SW 1271 (cell line): Measurements from ENCODE around the gene DPT.

ENCODE experiments used
- DNase-seq, 2 experiments: peaks; one replicate each; lab custom pipeline; 2025; lab: John Stamatoyannopoulos, UW

DPT gene

DNA sequence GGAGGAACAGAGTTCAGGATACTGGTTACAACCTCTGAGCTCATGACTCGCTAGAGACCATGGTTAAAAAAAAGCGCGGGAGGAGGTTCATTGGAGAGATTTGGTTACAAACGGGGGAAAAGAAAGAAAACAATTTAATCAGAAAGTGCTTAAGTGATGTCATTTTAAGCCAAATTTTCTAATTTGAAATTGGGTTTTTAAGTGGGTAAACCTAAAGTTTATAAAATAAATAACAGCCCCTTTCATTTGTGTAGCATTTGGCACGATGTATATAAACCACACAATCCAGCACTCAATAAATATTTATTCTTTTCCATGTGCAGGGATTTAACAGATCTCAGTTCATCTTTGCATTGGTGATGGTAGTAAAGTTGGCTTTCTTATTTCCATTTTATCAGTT lies 7.0 kb upstream of the DPT start:
- no peak for DNase-seq

- DNase-seq = no peak
These were observed 5.9 kb upstream of the DPT start for GRCh38 chr1:168734946-168735345.

DNA sequence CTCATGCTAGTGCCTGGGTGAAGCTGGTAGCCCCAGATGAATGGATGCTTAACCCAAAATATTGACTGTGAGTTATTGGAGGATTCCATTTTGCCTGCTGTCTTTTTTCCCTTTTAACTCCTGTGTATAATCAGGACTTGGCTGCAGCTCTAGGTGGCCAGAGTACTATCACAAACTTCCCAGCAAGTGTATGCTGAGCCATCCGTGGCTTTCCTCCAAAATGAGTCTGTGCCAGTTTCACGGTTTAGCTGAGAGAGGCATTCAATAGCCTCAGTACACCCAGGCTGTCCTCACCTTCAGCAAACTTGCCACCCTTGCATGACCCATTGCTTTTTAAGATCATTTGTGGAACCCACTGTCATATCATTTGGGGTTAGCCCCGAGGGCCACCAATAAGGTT lies 5.3 kb upstream of the DPT start:
- no peak for DNase-seq

DNA sequence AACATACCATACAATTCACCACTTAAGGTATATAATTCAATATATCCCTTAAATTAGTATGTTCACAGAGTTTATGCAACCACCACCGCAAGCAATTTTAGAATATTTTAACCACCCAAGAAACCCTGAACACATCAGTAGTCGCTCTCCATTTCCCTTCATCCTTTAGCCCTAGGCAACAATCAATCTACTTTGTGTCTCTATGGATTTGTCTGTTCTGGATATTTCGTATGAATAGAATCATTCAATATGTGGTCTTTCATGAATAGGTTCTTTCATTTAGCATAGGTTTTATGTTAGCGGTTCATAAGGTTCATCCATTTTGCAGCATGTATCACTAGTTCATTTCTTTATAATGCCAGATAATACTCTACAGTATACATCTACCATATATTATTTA lies 4.2 kb upstream of the DPT start:
- no peak for DNase-seq

DNA sequence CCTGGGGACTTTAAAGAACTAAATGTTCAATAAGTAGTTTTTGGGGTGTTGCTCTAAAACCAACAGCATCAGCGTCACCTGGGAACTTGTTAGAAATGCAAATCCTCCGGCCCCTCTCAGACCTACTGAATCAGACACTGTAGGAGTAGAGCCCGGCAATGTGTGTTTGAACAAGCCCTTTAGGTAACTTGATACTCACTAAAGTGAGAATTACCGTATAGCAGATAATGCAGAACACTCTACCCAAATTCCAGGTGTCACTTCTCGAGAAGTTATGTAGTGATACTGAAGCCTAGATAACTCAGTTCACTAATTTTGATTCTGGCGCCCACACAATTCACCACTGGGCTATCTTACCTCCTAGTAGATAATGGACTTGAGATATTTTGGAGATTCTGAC lies 3.7 kb upstream of the DPT start:
- no peak for DNase-seq

DNA sequence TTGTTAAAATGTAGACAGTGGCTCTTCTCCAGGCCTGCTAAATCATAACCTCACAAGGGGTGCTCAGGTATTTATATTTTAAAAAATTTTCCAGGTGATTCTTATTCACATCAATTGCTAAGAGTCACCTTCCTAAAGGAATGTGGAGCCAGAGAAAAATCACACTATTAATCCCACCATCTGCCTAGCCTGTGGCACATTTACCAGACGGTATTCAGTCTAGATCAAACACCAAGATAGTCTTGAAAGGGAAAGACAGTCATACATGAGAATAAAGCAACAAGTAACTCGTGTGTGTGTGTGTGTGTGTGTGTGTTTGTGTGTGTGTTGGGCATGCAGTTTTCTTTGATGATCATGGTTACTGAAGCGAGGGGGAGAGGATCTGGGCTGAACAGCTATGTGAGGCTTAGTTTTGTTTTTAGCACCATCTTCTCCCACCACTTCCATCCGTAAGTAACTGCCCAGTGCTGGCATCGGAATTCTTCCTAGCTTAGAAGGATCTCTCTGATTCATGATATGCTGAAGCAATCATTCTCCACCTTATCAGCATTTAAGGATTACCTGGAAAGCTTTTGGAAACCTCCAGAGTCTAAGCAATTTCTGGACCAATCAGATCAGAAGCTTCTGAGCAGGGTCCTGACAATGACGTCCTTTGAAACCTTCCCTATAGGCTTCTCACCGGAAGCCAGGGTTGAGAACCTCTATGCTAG lies 2.4 kb upstream of the DPT start:
- DNase-seq = no peak

DNA sequence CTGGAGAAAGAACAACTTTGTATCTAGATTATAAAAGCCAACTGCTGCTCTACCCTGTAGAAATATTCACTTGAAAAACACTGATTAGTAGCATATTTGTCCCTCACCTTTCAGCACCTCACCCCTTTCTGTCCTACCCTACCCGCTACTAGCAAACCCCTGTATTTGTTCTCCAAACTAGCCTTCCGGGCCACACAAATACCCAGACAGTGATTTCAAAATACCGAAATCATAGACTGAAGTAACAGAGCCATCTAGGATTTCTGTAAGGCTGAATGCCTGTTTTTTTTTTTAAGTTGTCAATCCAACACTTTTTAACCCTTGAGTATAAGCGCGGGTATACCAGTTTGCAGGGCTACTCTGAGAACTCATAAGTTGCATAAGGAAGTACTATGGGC lies 398 bp upstream of the DPT start:
- DNase-seq = no peak

DNA sequence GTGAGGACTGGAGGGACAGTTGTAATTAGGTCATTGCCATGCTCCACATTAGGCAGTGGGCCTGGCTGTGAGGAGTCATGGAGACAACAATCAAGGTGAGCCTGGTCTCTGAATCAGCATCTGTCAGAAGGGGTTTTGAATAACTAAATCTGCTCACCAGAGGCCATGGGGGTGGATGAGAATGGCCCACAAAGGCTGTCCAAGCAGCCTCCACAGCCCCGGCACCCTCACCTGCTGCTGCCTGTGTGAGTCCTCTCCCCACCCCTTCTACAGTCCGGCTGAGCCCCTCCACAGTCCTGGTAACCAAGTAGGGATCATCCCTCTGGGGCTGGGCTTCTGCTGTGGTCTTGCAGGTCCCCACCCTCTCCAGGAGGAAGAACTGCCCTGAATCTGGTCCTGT lies 2.3 kb downstream of the DPT start:
- DNase-seq = no peak

DNA sequence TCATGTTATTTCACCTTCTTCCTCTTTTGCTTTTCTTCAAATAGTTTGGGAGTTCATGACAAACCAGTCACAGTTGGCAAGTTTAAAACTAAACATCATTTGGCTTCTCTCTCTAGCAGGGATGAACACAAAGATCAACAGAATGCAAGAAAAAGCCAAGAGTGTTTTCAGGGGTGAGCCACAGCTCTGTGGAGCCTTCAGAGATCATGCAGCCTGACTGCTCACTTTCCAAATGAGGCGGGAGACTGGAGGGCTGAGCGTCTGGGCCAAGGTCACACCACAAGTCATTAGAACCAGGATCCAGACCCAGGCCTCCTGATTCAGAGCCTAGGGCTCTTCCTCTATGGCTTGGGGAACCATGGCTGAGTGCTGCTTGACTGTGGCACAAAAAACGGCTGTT lies 2.7 kb downstream of the DPT start:
- no peak for DNase-seq

DNA sequence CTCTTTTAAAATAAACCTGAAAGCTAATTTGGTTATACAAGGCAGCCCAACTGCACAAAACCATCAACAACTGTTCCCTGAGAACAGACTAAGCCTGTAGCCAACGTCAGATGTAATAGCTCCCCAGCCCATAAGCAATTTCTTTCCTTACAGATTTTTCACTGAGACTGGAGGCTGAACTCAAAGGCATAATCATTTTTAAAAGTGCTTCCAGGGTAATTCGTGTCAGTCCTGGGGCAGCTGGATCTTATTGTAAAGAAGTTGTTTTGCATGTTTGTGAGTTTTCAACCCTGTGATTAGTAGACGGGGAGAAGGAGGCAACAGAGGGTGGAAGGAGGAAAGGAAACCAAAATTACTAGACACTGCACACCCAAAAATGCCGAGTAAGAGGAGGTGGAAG lies 3.2 kb downstream of the DPT start:
- no peak for DNase-seq

GRCh38 chr1:168725060-168725459 lies 3.9 kb downstream of the DPT start:
- DNase-seq = no peak

GRCh38 chr1:168723000-168723399 lies 6.0 kb downstream of the DPT start:
- no peak for DNase-seq

GRCh38 chr1:168720839-168721238 lies 8.2 kb downstream of the DPT start:
- no peak for DNase-seq

GRCh38 chr1:168719306-168720111 lies 9.5 kb downstream of the DPT start:
- DNase-seq = no peak

DNA sequence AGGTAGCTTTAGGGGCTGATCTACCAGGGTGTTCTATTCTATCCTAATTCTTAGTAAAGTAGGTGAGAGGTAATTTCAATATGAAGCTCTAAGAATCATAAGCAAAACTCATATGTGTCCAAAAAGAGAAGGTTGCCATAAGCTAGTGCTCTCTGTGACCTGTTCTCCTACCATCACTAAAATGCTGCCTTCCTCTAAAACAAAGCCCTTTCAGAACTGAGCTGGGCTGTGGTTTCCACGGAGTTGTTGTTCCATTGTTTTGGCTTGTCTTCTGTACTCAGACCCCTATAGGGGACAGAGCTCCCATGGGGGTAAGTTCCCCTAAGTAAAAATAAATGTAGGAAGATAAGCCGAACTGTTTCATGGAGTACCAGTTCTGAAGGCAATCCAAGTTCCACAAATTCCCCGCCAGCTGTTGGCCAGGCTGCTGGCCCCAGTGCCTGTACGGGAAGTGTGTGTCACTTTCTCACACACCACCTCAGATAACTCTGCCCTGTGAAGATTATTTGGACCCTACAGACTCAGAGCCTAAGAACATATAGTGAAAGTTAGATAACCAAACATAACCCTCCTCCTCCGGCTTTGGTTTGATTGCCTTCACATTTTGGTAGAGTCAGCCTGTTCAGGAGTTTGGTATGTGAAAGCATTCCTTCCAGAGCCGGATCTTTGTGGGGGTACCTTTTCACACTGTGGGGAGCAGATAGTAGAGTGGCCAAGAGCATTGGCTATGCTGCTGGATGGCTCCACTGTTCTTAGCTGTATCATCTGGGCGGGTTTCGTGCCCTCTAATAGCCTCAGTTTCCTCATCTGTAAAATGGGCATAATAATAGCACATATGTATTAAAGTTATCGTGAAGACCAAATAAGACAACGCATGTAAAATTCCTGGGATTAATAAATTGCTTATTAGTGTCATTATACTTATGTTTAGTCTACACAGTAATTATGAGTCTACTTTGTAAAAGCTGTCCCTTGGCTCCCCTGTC lies 10.8 kb downstream of the DPT start:
- DNase-seq = no peak

DNA sequence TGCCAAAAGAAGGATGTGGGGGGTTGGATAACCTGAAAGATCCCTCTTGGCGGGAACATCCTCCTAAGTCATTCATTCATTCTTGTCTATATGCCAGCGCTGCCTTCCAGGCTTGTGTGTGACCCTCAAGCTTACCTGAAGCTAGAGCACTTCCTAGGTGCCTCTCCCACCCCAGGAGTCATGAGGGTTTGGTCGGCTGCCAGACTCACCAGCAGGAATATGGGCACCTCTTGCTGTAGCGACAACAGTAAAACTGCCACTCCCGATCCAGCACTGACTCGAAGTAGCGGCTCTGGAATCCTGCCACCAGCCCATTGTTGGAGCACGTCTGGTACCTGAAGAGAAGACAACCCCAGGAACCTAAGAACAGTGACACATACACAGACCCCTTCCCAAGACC lies 15.0 kb downstream of the DPT start:
- DNase-seq = no peak

- no peak for DNase-seq
These were observed 19.3 kb downstream of the DPT start for GRCh38 chr1:168709405-168710363.

- DNase-seq = no peak
These were observed 20.2 kb downstream of the DPT start for GRCh38 chr1:168708698-168709404.

DNA sequence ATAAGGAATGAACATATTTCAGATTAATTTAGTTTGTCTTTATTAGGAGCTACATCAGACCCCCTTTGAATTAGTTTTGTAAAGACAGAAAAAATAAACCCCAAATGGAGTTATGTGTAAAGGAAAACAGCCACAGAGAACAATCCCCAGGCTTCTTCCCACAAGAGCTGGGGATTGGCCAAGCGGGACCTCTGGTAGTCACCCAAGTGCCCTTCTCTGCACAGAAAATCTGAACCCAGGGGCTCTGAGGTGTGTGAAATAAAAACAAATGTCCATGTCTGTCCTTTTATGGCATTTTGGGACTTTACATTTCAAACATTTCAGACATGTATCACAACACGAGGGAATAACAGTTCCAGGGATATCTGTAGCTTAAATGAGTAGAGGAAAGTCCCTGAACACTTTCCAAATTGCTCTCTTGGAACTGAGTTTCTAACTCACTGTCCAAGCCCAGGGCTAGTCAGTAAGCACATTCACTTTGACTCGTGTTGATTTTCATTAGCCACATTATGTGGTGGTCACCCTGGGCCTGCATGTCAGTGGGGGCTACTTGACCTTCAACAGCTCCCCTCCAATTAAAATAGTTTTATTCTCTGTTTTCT lies 22.5 kb downstream of the DPT start:
- DNase-seq = no peak

- no peak for DNase-seq
These were observed 28.3 kb downstream of the DPT start for GRCh38 chr1:168700575-168701268.
